SKM-1 (cell line): ENCODE measurements around the gene NFKBIL1.
"Not testable (repeated sequence)": the region's sequence is repeated elsewhere in the genome, so short reads cannot be mapped to it uniquely, and the experiment has no call there.

Experiments
- DNase-seq: peaks from one replicate; lab custom pipeline; 2025; ENCODE audit not compliant: unreplicated experiment; lab: John Stamatoyannopoulos, UW

The NFKBIL1 gene, protein sequence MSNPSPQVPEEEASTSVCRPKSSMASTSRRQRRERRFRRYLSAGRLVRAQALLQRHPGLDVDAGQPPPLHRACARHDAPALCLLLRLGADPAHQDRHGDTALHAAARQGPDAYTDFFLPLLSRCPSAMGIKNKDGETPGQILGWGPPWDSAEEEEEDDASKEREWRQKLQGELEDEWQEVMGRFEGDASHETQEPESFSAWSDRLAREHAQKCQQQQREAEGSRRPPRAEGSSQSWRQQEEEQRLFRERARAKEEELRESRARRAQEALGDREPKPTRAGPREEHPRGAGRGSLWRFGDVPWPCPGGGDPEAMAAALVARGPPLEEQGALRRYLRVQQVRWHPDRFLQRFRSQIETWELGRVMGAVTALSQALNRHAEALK

DNA sequence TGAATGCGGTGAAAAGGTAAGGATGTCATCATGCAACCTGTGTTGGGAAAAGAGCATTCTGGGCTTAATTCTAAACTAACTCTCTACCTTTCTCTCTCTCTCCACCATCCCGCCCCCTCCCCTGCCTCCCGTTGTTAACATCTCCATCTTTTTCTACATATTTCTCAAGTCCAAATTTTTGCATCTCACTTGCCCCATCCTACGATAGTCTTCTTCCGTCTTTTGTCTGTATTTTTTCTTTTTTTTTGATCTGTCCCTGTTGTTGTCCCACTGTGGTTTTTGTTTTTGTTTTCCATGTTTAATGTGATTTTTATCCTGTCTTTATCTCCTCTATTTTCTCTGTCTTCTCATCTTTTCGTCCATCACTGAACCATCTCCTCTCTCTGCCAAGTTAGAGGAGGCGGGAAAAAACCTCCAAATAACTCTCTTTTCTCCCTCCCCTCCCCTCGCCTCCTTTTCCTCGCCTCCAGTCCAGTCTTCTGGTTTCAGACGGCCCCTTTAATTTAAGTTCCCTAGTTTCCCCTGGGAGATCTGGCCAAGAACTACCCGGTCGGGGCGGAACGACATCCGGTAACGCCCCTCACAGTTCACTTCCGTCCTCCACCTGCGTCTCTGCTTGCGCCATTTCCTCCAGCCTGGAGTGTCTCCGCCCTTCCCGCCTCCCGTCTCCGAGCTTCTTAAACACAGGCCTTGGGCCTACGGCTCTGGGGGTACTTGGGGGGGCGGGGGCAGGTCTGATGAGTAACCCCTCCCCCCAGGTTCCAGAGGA, at the start of gene NFKBIL1:
Gene NFKBIL1, plus strand, starts transcription at position 651 of the 769 bp plus-strand sequence. Its CDS starts 87 bp downstream, at position 738.
- peak; percentile 96 for DNase-seq

DNA sequence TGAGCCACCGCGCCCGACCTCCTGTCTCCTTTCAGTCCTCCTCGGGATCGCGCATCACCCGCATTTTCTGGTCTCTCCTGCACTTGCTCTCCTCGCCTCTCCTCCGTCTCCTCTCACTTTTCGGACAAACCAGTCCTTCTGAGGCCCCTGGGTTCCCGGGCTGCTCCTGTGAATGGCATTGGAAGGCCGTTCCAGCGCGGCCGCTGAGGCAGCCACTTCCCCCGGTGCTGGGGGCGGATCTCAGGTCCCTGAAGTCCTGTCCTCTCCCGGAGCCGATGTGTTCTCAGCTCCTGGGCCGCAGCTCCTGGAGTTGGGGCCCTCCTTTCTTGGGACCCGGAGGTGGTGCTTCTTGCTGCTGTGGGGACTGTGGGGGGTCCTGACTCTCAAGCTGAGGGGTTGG, 48.7 kb upstream of the NFKBIL1 start:
- no peak for DNase-seq

DNA sequence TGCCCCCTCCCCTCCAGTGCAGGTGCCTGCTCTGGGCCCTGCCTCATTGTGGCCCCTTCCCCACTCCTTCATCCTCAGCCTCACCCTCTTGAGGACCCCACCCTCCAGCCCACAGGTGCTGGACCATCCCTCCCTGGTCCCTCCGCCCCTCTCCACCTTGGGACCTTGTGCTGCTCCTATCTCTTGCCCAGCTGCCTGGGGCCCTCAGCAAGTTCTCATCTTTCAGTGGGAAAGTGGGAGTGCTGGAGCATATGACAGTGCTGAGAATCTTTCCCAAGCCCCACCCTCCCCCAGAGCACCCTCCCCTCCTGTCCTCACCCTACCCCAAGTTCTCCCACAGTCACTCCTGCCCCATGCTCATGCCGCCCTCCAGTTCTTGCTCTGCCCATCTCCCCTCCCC, 47.8 kb upstream of the NFKBIL1 start:
- DNase-seq, result not testable (repeated sequence)

DNA sequence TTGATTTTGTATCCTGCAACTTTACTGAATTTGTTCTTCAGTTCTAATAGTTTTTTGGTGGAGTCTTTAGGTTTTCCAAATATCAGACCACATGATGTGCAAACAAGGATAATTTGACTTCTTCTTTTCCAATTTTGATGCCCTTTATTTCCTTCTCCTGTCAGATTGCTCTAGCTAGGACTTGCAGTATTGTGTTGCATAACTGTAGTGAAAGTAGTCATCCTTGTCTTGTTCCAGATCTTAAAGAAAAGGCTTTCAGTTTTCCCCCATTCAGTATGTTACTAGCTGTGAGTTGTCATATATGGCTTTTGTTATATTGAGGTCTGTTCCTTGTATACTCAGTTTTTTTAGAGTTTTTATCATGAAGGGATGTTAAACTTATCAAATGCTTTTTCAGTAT, 44.8 kb upstream of the NFKBIL1 start:
- no peak for DNase-seq

DNA sequence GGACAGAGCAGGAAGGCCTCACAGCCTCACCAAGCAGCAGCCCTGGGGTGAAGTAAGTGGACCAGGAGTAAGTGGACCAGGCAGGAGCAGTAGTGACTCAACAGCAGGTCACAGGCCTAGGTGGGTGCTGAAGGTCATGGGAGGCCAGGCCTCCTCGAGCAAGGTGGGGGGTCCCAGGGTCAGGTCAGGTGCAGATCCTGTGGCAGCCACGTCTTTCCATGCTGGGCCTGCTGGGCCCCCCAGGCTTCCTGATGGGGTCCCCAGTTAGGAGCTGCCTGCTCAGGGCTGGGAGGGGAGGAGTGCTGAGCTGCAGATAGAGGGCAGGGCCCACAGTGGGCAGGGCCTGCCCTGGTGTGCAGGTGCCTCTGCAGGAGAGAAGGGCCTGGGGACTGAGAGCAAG, 38.4 kb upstream of the NFKBIL1 start:
- not testable (repeated sequence) for DNase-seq

DNA sequence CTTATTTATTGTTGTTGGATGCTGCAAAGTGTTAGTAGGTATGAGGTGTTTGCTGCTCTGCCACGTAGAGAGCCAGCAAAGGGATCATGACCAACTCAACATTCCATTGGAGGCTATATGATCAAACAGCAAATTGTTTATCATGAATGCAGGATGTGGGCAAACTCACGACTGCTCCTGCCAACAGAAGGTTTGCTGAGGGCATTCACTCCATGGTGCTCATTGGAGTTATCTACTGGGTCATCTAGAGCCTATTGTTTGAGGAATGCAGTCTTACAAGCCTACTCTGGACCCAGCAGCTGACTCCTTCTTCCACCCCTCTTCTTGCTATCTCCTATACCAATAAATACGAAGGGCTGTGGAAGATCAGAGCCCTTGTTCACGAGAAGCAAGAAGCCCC, 37.4 kb upstream of the NFKBIL1 start:
- DNase-seq, result no peak

DNA sequence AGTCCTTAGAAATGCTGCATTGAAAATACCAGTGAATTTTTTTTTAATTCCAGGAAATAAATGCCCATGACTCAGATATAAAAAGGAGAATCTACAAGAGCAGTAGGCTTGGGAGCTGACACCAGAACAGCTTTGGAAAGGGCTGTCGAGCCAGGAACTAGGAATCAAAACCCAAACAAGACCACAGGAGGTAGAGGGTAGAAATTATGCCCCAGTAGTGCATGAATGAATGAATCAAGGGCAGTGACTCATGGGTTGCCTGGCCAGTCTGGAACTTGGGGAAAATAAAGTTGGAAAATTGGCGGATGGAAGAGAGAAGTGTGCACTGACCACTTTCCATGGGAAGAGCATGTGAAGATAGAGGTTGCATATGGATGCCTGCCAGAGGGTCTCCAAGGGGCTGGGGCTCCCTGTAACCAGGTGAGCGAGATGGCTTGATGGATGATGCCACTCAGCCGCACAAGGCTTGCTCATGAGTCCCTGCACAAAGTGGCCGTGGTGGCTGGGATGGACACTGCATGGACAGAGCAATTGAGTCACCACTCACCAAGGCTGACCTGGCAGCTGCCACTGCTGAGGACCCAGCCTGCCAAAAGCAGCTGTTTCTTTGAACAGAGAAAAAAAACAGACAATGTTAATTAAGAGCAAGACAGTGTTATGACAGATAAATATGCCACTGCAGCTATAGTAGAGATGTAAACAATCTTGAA, 33.8 kb upstream of the NFKBIL1 start:
- no peak for DNase-seq

DNA sequence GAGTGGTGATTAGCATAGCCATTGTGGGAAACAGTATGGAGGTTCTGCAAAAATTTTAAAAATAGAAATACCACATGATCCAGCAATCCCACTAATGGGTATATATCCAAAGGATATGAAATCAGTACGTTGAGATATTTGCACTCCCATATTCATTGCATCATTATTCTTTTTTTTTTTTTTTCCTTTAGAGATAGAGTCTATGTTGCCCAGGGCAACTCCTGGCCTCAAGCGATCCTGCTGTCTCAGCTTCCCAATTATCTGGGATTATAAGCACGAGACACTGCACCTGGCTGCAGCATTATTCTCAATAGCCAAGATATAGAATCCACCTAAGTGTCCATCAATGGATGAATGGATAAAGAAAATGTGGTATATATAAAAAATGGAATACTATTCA, 25.6 kb upstream of the NFKBIL1 start:
- no peak for DNase-seq

DNA sequence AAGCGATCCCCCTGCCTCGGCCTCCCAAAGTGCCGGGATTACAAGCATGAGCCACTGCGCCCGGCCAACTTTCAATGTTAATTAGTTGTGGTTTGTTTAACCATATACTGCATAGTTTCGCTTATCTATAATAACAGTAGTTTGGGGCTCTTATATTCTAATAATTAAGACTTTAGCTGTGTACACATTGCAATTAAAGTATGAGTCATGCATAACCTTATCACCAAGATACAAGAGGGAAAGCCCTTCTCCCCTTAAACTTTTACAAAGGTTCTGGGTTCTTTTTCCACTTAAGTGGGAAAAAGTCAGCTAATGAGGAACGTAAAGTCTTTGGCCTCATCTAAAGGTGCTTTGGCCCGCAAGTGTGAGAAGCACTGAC, 21.9 kb upstream of the NFKBIL1 start:
- DNase-seq, result no peak

DNA sequence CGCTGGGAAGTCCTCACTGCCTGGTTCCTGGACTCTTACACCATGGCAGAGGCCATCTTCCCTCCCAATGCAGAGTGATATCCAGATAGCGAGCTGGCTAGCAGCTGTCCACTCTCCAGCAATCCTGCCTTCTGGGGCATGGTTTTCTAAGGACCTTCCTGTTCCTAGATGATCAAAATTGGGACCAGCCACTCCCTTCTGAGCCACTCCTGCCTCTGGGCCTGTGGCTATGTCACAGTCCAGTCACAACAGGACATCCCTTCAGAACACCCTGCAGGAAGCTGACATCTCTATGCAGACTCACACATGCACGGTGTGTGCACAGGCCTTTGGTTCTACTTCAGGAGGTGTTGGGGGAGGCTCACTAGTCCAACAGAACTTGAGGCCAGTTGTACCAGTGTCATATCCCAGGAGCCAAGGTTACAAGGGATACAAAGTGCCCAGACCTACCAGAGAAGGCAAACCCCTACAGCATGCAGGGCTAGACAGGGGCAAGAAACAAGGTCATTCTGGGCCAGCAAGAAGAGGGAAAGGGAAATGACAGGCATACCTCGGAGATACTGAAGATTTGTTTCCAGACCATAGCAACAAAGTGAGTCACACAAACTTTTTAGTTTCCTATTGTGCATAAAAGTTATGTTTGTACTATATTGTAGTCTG, 21.3 kb upstream of the NFKBIL1 start:
- no peak for DNase-seq

DNA sequence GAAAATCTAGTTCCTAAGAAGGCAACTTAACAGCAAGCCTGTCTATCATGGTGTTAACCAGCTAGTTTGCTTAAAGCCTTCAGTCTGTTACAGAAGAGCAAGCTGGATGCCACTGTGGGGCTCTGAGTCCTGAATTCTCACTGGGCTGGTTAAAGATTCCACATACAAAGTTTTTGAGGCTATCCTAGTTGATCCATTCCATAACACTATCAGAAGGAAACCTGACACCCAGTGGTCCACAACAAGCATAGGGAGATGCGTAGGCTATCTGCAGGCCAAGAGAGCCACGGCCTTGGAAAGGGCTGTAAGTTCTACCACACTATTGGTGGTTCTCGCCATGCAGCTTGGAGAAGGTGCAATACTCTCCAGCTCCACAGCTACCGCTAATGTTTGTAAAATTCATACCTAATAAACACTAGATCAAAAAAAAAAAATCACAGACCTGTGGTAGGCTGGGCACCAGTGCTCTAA, 19.1 kb upstream of the NFKBIL1 start:
- no peak for DNase-seq

DNA sequence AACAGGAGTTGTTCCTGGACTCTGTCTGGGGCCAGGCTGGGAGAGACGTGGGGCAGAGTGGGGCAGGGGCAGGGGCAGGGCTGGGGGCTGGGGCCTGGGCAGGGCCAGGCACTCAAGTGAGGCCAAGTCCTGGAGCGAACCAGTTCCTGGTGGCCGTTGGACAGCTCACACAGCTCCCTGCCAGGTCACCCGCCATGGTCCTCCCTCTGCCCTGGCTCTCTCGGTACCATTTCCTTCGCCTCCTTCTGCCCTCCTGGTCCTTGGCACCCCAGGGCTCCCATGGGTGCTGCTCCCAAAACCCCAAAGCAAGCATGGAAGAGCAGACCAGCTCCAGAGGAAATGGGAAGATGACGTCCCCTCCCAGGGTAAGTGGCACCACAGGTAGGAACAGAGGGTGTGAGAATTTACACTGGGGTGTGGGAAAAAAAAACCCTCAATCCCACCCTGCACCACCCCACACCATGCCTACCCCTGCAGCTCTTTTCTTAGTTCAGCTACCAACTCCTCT, 18.5 kb upstream of the NFKBIL1 start, which contains the start of gene MCCD1:
Gene MCCD1, plus strand, starts transcription at position 142 of the 508 bp plus-strand sequence. Its CDS starts 53 bp downstream, at position 195.
- DNase-seq, result no peak

DNA sequence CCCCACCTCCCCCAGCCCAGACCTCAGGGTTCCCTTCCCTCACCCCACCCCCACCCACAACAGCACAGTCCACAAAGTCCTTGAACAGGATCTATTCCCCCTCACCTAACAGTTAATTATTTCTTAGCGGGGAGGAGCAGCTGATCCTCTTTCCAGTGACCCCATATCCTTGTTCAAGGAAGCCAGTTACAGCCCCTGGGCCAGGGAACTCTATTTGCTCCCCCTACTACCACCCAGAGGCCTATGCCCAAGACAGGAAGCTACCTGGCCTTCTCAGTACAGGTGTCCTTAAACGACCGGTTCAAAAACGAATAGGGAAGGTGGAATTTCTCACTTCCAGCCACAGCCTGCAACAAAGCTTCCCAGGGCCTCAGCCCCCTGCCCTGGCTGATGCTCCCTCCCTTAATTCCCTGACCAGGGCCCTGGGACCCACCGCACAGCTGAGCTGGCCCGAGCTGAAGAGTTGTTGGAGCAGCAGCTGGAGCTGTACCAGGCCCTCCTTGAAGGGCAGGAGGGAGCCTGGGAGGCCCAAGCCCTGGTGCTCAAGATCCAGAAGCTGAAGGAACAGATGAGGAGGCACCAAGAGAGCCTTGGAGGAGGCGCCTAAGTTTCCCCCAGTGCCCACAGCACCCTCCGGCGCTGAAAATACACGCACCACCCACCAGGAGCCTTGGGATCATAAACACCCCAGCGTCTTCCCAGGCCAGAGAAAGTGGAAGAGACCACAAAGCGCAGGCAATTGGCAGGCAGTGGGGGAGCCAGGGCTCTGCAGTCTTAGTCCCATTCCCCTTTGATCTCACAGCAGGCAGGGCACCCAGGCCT, 17.9 kb upstream of the NFKBIL1 start:
- no peak for DNase-seq

DNA sequence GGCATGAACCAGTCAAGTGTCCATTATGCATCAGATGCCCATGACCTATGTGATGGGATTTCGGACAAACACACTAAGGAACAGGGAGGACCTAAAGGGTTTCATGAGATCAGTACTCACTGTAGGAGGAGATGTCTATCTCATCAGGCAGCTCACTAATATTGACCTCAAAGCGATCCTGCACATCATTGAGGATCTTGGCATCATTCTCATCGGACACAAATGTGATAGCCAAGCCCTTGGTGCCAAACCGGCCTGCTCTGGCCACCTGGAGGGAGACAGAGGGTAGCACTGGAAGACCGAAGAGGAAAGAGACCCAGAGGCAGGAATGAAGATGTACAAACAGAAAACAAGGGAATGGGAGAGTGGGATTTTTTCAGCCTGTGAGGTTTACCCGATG, 16.7 kb upstream of the NFKBIL1 start:
- no peak for DNase-seq

DNA sequence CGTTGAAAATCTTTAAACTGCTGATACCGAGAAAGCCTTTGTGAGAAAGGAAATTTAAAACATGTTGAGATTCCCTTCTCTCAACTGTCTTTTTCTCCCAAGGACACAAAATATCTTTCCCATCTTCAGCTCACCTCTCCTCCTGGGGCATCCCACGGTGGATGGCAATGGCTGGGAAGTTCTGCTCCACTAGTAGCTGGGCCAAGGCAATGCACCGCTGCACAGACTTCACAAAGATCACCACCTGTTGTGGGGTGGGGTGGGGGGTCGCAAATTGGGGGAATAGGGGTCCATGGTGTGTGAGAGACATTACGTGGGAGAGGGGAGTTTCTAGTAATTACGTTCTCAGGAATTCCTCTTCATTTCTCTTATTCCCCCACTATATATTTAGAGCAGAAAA, 16.2 kb upstream of the NFKBIL1 start:
- no peak for DNase-seq

DNA sequence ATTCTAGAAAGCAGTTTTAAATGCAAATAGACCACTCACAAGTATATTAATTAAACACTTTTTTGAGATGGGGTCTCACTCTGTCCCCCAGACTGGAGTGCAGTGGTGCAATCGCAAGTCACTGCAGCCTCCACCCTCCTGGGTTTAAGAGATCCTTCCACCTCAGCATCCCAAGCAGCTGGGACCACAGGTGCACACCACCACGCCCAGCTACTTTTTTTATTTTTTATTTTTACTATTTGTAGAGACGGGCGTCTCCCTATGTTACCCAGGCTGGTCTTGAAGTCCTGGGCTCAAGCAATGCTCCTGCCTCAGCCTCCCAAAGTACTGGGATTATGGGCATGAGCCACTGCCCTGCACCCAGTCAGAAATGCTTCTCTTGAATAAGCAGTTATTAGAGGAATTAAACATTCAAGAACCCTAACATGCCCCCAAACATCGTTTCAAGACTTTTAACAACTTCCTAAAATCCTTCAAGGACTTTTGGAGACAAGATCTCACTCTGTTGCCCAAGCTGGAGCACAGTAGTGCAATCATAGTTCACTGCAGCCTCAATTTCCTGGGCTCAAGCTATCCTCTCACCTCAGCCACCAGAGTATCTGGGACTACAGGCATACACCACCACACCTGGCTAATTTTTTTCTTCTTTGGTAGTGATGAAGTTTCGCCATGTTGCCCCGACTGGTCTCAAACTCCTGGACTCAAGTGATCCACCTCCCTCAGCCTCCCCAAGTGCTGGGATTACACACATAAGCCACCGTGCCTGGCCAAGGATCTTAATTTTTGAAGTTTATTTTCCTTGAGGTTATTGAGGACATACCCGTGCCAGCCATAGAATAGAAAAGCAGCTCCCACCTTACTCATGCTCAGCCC, 15.4 kb upstream of the NFKBIL1 start:
- DNase-seq, result no peak

DNA sequence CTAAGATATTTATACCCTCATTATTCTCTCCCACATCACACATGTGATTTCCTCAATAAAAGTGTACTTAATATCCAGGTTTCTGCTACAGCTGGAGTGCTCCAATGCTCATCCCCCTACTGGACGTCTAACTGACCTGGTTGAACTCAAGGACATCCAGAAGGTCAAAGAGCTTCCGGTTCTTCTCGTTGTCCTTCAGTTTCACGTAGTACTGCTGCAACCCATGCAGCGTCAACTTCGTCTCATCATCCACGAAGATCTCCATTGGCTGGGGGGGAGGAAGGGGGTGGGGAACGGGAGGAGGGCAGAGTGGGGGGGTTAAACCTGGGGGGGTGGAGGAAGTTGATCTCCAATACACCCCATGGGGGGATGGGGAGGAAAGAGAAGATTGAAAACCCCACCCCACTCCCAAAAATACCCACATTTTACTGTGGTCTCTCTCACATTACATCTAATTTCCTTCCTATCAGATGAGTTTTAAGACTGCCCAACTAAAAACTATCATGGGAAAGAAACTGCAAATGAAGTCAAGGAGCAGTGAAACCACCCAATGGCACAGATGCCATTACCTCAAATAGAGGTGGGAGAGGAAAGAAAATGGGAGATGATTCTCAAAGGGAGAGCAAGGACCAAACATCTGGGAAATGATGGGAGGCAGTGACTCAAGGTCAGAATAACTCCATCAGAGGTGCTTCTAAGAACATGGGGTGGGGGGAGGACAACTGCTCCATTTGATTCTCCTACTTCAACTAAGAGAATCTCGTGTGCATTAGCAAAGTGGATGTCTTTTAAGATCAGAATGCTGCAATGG, 14.6 kb upstream of the NFKBIL1 start:
- no peak for DNase-seq

DNA sequence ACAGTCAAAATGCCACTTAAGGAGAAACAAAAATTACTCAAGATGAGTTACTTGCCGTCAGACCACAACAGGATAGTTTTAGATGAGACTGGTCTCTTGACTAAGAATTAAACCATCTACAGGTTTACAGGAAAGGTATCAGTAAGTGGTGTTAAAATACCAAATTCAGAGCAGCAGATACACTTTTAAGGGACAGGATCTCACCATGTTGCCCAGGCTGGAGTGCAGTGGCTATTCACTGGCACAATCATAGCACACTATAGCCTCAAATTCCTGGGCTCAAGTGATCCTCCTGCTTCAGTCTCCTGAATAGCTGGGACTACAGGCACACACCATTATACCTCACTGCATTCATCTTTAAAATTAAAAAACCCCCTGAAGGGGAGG, 14.0 kb upstream of the NFKBIL1 start:
- no peak for DNase-seq
